Right atrium auricular region (tissue), 2 donors: ENCODE data around the gene CEP78. TPM values are rescaled to one million over a fixed set of nuclear protein-coding genes. Genes with fewer than 3 reads are reported as not detected.

Experiments
- DNase-seq: peaks from one replicate; pipeline ENCODE4 v3.0.0-alpha.2; 2019; ENCODE audit warnings: low spot score
- H3K27ac ChIP-seq, 2 donors: fragments of 200-600 bp; sonication (generic); 1 replicate in 1 of 2; 2 replicates in 1 of 2; pipeline ENCODE4 v1.5.1; 2016 to 2019
- H3K27me3 ChIP-seq, 2 donors: fragments of 200-600 bp; sonication (generic); one replicate each; pipeline versions ENCODE4 v1.5.1 to v1.6.0; 2017 to 2019
- H3K36me3 ChIP-seq: fragments of 200-600 bp; sonication (generic); one replicate; pipeline ENCODE4 v1.5.1; 2016
- H3K4me1 ChIP-seq, 2 donors: fragments of 200-600 bp; sonication (generic); one replicate each; pipeline versions ENCODE4 v1.5.1 to v1.6.0; 2017 to 2019
- H3K4me3 ChIP-seq, 2 donors: fragments of 200-600 bp; sonication (generic); 1 replicate in 1 of 2; 2 replicates in 1 of 2; pipeline ENCODE4 v1.5.1; 2017 to 2019; ENCODE audit warnings: mild to moderate bottlenecking in 1 of 2, moderate library complexity in 1 of 2
- H3K9me3 ChIP-seq, 2 donors: fragments of 200-600 bp; sonication (generic); one replicate each; pipeline ENCODE4 v1.5.1; 2019
- CTCF ChIP-seq, 2 donors: fragments of 200-600 bp; sonication (generic); IDR thresholded peaks; one replicate each; pipeline ENCODE4 v1.5.1; 2019; ENCODE audit warnings: antibody characterized with exemption in 2 of 2
- total RNA-seq, 2 donors: library from RNA; depleted of rRNA; stranded (reverse); fragments of >200 nt; gene quantifications; one replicate each; pipeline ENCODE4 v1.1.0, GENCODE V29; 2016

Gene CEP78
- total RNA-seq, 2 donors from 2014 or later = 2.4 to 4.2 TPM

GRCh38 chr9:78210841-78211301, 25.0 kb upstream of the CEP78 start:
- H3K27ac ChIP-seq = no peak overlapping the region
- H3K4me1 ChIP-seq = no peaks in the 10 kb centered on the region
- H3K4me3 ChIP-seq = no peak overlapping the region
- H3K36me3 ChIP-seq = no peaks in the 10 kb centered on the region
- no peak for TF ChIP-seq CTCF (IDR thresholded peaks at IDR 0.05)
- H3K9me3 ChIP-seq = no peaks in the 10 kb centered on the region
- DNase-seq = no peak
- H3K27me3 ChIP-seq = no peaks in the 10 kb centered on the region

- Histone ChIP-seq H3K4me3 (no peak overlapping the region), H3K27me3 (no peaks in the 10 kb centered on the region), H3K9me3 (no peaks in the 10 kb centered on the region), H3K36me3 (no peaks in the 10 kb centered on the region), H3K27ac (no peak overlapping the region), H3K4me1 (no peaks in the 10 kb centered on the region)
- no peak for DNase-seq
- TF ChIP-seq CTCF (IDR thresholded peaks at IDR 0.05) = no peak
These were observed 23.0 kb upstream of the CEP78 start for GRCh38 chr9:78212868-78213267.

- no peaks in the 10 kb centered on the region for H3K27me3 ChIP-seq
- H3K36me3 ChIP-seq = no peaks in the 10 kb centered on the region
- H3K27ac ChIP-seq = no peak overlapping the region
- H3K4me3 ChIP-seq = no peak overlapping the region
- no peaks in the 10 kb centered on the region for H3K4me1 ChIP-seq
- H3K9me3 ChIP-seq = no peaks in the 10 kb centered on the region
- no peak for DNase-seq
- TF ChIP-seq CTCF (IDR thresholded peaks at IDR 0.05) = peak in 1 of 2 donors; percentile 41
These were observed 22.2 kb upstream of the CEP78 start for GRCh38 chr9:78213712-78214111.

- H3K27me3 ChIP-seq = no peaks in the 10 kb centered on the region
- H3K4me3 ChIP-seq = no peak overlapping the region
- no peak for DNase-seq
- no peak for TF ChIP-seq CTCF (IDR thresholded peaks at IDR 0.05)
- no peaks in the 10 kb centered on the region for H3K4me1 ChIP-seq
- no peaks in the 10 kb centered on the region for H3K36me3 ChIP-seq
- no peak overlapping the region for H3K27ac ChIP-seq
- no peaks in the 10 kb centered on the region for H3K9me3 ChIP-seq
These were observed 21.4 kb upstream of the CEP78 start for GRCh38 chr9:78214492-78214891.

- Histone ChIP-seq H3K9me3 (no peaks in the 10 kb centered on the region), H3K36me3 (no peaks in the 10 kb centered on the region), H3K4me1 (no peaks in the 10 kb centered on the region), H3K4me3 (no peak overlapping the region), H3K27ac (no peak overlapping the region), H3K27me3 (no peaks in the 10 kb centered on the region)
- no peak for DNase-seq
- no peak for TF ChIP-seq CTCF (IDR thresholded peaks at IDR 0.05)
These were observed 20.2 kb upstream of the CEP78 start for GRCh38 chr9:78215706-78216105.

GRCh38 chr9:78218890-78219289, 17.0 kb upstream of the CEP78 start:
- no peaks in the 10 kb centered on the region for H3K27me3 ChIP-seq
- DNase-seq = no peak
- H3K4me3 ChIP-seq = no peak overlapping the region
- TF ChIP-seq CTCF (IDR thresholded peaks at IDR 0.05) = no peak
- H3K9me3 ChIP-seq = no peaks in the 10 kb centered on the region
- H3K27ac ChIP-seq = no peak overlapping the region
- no peaks in the 10 kb centered on the region for H3K4me1 ChIP-seq
- H3K36me3 ChIP-seq = no peaks in the 10 kb centered on the region
